COLO829 (cell line): Measurements from ENCODE around the gene AMZ1.

ENCODE experiments used
- DNase-seq: peaks from one replicate; pipeline ENCODE4 v3.0.0; 2012; ENCODE audit warnings: low spot score

The AMZ1 gene

DNA sequence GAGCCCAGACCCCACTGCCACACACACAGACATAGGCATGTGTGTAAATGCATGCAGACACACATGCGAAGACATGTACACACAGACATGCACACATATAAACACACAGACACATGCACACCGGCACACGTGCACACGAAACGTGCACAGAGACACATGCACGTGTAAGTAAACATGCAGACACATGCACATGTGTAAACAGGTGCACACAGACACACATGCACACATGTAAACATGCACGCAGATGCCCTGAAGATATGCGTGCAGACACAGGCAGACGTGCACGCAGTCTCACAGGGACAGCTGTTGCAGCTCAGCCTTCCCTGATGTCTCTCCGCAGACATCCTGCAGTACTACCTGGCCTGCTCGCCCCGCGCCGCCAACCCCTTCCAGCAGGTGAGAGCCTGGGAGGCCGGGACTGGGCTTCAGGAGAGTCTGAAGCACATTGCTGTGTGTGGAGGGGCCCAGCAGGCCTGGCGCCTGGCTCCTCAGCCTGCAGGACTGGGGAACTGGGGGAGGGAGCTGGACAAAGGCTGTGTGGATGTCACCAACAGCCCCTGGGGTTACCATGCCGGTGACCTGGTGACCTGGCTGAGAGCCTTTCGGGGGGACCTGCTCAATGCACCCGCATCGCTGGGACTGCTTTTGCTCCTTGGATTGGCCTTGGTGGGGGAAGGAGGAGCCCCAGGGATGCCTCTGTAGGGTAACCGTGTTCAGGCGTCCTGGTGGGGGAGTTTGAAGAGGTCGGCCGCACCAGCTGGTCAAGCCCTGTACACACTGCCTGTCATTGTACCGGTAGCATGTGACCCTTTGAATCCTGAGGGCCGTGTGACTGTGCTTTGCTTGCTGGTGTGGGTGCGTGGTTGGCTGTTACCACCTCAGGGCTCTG is 35.9 kb upstream of the AMZ1 start:
- DNase-seq, result peak; percentile 93

DNA sequence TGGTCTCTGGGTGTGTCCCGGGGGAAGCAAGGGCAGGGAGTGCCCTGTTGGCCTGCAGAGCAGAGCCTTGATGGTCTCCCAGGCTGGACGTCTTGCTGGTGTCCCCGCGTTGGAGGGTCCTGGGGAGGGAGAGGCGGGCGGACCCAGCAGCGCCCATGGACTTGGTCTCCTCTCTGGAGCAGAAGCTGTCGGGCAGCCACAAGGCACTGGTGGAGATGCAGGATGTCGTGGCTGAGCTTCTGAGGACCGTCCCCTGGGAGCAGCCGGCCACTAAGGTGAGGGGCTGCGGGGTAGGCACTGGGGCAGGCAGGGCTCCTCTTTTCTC is 35.3 kb upstream of the AMZ1 start:
- no peak for DNase-seq

DNA sequence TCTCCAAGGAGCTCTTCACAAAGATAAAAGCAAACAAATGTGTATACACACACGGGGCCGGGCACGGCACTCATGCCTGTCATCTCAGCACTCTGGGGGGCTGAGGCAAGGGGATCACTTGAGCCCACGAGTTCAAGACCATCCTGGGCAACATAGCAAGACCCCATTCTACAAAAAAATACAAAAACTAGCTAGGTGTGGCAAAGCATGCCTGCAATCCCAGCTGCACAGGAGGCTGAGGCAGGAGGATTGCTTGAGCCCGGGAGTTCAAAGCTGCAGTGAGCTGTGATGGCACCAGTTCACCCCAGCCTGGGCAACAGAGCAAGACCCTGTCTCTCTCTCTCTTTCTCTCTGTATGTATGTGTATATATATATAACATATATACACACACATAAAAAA is 33.9 kb upstream of the AMZ1 start:
- DNase-seq, result no peak

DNA sequence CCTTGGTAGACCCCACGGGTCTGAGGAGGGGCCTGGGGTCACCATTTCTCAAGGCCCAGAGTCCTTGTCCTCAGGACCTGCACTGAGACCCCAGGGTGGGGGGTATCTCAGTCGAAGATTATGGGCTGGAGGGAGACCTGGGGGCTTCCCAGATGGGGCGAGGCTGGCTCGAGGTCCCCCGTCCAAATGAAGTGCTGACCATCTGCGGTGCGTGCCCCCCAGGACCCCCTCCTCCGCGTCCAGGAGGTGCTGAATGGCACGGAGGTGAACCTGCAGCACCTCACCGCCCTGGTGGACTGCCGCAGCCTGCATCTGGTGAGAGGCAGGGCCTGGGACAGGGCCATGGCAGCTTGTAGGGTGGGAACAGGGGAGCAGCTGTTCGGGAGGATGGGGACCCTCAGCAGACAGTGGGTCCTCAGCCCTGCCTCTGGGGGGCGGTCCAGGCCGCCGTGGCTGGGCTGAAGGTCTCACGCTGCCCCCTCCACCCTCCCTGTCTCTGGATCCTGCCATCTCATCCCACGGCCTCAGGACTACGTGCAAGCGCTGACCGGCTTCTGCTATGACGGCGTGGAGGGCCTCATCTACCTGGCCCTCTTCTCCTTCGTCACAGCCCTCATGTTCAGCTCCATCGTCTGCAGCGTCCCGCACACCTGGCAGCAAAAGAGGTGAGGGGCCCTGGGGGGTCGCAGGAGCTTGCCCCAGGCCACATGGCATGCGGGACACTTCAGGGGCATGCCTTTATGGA is 32.0 kb upstream of the AMZ1 start:
- no peak for DNase-seq

DNA sequence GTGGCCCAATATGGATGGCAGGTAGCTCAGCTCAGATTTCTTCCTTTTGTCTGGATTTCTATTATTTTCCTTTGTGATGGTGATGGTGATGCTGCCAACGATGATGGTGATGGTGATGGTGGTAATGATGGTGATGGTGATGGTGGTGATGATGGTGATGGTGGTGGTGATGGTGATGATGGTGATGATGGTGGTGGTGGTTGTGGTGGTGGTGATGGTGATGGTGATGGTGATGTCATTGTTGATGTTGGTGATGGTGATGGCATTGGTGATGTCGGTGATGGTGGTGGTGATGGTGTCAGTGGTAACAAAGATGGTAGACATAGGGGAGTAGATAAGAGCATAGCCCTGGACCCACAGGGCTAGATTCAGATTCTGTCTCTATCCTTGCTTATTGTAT is 30.8 kb upstream of the AMZ1 start:
- DNase-seq, result no peak

DNA sequence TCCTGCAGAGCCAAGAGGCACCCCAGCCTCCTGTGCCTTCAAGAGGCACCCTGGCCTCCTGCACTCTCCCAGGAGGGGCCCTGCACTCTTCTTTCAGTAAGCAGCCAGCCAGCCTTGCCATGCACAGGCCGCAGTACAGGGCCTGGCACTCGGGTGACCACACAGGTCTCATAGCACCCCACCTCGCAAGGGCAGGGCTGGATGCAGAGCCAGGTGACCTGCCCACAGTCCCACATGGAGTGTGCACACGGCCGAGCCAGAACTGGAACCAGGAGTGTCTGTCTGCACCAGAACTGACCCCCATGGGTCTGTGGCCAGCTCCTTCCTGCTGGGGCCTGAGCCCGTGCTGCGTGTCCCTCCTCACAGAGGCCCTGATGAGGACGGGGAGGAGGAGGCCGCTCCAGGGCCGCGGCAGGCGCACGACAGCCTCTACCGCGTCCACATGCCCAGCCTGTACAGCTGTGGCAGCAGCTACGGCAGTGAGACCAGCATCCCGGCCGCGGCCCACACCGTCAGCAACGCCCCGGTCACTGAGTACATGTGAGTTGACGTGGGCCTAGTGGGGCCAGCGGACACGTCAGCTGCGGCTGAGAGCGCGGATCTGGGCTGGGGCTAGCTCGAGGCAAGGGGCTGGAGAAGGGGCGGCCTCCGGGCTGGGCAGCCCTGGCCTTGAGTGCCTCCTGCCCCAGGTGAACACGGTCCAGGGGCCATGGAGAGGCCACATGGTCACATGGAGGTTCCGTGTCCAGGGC is 29.9 kb upstream of the AMZ1 start:
- DNase-seq, result no peak

DNA sequence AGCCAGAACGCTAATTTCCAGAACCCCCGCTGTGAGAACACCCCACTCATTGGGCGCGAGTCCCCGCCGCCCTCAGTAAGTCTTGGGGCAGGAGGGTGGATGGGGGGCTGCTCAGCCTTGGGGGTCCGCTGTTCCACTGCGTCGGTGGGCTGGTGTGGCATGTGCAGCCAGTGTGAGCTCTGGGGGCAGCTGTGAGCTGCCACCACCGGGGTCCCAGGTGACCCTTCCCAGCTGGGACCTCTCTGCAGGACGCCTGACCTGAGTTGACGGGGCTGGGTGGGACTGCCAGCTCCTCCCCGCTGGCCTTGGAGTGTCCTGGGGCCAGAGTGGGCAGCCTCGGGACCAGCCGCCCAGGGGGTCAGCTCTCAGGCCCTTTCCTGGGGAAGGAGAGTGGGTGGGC is 29.1 kb upstream of the AMZ1 start:
- no peak for DNase-seq

DNA sequence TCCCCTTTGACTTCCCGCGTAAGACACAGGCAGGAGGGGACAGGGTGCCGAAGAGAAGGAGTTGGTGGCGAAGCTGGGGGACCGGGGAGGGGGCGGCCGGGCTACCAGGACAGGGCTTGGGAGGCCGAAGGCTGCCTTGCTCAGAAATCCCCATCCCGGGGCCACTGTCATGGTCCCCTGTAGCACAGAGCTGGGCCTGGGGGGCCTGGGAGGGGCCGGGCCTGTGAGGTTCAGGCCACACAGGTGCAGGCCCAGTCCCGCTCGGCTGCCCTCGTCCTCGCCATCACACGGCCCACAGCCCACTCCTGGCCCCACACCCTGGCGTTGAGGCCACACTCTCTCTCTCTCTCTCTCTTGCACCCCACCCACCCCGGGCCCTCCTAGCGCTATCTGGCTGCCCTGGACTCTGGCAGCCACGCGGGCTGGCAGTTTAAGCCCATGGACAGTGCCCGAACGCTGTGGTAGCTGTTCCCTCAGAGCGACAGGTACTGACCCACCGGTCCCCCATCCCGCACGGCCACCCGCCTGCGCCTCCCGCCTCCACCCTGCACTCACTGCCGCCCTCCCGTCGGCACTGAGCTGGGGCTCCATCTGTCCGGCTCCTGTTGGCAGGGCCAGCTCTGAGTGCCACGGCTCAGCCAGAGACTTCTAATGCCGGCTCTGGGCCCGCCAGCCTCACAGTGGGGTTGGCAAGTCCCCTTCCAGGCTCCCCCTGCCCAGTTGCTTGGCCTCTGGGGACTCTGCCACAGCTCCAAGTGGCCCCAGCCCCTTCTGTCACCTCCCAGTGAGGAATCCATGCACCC is 28.2 kb upstream of the AMZ1 start:
- no peak for DNase-seq

DNA sequence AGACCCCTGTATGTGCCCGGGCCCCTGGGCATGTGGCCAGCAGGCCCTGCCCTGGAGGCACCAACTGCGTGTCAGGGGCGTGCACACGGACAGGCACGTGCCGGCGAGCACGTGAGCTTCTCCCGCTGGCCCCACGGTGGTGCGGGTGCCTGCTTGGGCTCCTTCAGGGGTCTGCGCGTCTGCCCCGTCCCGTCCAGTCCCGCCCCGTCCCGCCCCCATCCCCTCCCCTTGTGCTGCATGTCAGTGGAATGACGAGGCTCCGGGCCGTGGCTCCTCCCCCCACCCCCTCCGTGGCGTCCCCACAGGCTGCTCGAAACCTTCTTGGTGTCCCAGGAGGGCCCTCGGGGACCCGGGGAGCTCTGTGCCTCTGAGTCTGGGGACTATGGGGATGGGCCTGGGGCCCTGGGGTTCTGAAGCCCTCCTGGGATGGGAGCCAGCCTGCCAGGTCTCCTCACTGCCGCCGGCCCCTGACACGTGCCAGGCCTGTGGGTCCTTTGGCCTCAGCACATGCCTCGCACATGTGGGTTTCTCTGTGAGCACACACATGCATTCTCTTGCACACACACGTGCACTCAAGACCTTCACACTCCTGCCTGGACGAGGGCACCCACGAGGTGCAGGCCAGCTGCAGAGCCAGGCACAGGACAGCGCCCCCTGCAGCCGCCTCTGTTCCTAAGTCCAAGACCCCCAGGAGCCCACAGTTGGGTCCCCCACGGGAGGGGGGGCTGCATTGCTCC is 27.5 kb upstream of the AMZ1 start:
- no peak for DNase-seq

DNA sequence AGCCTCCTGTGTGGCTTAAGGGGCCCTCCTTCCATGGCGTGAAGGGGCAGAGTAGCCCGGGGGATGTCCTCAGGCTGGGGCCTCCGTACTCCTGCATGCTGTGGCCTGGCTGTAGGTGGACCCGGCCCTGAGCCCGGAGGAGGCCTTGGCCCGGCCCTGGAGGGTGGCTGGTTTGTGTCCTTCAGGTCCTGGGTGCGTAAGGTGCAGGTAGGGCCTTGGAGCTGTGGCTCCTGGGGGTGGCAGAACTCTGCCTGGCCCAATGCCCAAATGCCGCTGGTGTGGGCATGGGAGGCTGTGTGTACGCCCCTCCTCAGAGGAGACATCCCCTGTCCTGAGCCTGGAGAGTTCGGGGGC is 26.9 kb upstream of the AMZ1 start:
- DNase-seq, result no peak

DNA sequence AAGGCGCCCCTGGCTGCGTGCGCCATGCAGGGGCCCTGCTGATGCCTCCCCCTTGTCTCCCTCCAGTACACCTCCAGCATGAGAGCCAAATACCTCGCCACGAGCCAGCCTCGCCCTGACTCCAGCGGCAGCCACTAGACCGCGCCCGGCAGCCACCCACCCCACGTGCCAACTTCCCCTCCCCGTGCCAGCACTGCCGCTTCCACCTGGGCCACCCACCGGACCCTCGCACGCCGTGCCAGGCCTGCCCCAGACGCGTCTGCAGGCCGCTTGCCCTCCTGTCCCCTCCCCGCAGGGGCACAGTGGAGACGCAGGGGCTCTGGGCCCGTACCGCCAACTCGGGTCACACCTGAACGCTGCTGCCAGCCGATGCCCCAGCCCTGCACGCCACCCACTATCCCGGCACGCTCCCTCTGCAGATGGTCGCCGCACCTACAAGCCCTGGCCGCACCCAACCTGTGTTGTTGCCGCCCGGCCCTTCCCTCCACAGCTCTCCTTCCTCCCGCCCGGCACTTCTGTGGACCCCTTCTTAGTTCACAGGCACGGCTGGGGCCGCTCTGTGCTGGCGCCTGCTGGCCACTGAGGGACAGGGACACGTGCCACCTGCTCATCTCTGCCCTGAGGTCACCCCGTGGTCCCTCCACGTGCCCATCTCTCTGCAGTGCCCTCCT is 26.3 kb upstream of the AMZ1 start:
- no peak for DNase-seq

DNA sequence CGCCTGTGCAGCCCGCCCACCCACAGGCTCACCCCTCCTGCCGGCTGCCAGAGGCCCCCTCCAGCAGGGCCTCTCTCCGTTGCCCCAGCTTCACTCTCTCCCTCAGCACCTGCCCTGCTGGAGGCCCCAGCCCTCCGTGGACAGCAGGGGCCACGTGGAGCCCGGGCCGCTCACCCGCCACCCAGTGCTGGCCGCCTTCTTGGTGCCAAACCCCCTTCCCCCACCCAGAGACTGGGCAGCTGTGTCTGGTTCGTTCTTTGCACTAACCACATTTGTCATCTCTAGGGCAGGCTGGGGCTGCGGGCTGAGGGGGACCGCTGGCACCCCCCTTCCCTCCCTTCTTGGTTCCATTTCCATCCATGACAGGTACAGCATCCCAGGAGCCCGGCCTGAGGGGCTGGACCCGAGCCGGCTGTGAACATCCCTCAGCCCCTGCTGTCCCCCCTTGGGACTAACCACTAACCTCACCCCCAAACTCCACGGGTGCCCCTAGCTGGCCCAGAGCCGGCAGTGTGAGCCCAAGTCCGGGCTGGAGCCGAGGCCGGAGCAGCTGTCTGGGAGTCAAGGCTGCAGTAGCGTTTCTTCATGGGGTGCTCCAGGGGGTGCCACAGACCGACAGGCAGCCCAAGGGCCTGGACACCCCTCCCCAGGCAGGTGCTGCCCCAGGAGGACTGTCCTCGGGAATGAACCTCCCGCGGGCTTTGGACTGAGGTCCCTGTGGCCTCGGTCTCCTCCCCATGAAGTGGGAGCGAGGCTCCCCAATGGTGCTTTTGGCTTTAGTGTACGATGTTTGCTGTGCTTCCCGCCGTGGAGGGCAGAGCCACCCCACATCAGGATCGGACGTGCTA is 25.5 kb upstream of the AMZ1 start:
- no peak for DNase-seq

DNA sequence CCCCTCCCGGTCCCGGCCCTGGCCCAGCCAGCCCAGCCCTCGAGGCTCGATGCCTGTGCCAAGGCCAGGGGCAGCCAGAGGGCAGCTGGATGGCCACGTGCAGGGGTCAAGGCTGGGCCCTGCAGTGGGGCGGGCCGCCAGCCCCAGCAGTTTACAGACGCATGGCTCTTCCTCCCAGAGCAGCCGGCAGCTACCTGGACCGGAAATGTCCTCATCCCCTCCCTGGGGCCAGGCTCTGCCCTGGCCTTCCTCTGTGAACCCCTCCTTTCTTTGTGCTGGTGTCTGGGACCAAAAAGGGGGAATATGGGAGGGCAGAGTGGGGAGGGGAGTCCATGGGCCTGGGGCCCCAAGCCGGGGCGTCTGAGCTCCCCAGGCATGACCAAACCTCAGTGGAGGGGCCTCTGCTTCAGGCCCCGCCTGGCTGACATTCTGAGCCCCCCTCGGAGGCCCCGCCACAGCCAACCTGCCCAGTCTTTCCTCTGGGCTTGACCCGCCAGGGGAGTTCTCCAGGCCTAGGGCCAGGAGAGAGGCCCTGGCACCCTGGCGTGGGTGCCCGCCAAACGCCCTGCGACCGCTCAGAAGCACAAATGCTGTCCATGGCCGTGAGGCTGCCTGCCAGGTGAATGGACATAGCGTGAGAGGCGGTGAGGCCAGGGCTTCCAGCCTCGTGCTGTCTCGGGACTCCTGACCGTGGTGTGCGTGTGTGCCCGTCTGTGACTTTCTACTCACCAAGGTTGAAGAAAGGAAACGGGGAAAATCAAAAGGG is 24.7 kb upstream of the AMZ1 start:
- DNase-seq, result no peak

DNA sequence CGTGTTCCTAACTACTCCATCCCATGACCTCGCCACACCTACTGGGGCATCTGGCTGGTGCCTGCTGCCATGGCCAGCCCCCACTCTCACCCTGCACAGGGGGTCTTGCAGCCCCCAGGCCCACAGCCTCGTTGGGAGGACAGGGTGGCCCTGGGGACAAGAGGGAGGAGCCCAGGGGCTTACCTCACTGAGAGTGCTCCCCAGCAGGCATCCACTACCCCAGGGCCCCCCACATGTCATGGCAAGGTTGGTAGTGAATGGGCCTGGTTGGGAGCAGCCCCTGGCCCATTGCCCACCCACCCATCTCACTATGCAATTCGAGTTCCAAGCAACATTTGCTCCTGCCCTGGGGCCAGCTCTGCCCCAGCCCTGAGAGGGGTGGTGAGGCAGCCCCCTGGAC is 24.0 kb upstream of the AMZ1 start:
- DNase-seq, result no peak

DNA sequence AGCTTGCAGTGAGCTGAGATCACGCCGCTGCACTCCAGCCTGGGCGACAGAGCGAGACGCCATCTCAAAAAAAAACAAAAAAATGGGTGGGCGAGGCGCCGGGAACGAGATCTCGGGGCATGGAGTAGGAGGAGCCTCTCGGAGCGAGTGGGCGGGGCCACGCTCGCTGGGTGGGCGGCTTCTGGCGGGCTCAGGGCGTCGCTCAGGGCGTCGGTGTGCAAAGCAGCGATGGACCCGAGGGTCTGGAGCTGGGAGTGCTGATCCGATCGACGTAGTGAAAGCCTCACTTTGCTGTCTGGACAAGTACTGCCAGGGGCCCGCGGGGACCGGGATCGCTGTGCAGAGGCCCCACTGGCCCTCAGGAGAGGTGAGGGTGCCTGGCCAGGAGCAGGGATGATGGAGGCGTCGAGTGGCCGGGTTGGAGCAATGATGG is 22.6 kb upstream of the AMZ1 start:
- no peak for DNase-seq

DNA sequence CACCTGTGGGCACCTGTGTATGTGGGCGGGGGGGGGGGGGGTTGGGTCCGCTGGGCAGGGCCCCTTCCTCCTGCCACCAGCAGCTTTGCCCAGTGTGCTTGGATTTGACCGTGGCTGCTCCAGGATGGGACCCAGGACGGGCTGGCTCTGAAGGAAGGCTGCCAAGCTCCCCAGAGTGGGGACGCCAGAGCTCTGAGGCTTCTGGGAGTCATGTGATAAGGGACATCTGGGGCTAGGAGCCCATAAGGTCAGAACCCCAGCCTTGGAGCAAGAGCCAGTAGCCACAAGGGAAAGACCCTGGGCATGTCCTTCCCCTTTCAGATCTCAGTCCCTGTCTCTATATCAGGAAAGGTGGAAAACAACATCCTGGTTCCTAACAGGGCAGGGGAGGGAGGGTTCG is 21.8 kb upstream of the AMZ1 start:
- DNase-seq, result no peak

DNA sequence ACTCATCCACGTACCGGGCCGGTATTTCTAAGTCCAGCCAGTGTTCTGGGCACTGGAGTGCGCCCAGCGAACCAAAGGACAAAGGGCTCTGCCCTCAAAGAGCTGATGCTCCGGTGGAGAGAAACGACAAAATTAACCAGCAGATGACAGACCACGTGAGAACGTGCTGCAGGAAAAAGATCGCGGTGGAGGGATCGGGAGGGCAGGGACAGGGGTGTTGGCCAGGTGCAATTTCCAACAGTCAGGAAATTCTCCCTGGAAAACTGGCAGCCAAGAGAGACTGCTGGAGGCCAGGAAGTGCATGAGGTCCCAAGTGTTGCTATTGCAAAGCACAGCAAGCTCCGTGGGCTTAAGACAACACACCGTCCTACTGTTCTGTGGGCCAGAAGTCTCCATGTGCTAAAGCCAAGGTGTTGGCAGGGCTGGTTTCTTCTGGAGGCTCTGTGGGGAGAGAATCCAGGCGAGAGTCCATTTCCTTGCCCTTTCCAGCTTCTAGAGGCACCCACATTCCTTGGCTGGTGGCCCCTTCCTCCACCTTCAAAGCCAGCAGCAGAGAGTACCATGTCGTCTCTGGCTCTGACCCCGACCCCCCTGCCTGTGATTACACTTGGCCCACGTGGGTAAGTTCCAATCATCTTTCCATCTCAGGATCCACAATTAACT is 21.3 kb upstream of the AMZ1 start:
- DNase-seq, result no peak

DNA sequence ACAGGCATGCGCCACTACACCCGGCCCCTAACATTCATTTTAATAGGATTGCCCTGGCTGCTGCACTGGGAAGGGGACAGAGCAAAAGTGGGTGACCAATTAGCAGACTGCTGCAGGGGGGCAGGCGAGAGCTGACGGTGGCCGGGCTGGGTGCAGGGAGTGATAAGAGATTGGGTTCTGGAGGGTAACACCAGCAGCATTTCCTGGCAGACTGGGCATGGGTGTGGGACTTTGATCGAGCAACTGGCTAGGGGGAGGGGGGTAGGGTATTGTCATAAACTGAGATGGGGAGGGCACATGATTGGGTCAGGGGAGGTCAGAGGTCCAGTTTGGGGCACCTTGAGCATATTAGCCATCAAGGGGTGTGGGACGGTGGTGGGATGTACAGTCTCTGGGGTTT is 20.2 kb upstream of the AMZ1 start:
- DNase-seq, result no peak

DNA sequence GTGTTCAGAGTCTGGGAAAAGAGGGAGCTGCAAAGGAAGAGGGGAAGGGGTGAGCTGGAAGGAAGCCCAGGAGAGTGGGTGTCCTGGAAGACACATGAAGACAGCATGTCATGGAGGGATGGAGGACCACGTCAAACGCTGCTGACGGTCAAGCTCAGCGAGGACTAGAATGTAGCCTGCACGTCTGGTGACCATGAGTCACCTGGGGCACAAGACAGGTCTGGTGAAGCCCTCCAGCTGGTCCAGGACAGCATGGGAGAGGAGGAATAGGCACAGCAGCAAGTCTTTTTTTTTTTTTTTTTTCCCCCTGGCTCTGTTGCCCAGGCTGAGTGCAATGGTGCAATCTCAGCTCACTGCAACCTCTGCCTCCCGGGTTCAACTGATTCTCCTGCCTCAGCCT is 19.6 kb upstream of the AMZ1 start:
- peak; percentile 41 for DNase-seq
